Activated CD4-positive, alpha-beta T cell treated with anti-CD3 and anti-CD28 coated beads, Interleukin-2, amount 50 U/mL, for 1 hour (primary cell): ENCODE data around the gene OTX2.

Source experiments
- DNase-seq: peaks from one replicate; pipeline ENCODE4 v3.0.0-alpha.2; 2020

Gene OTX2

DNA sequence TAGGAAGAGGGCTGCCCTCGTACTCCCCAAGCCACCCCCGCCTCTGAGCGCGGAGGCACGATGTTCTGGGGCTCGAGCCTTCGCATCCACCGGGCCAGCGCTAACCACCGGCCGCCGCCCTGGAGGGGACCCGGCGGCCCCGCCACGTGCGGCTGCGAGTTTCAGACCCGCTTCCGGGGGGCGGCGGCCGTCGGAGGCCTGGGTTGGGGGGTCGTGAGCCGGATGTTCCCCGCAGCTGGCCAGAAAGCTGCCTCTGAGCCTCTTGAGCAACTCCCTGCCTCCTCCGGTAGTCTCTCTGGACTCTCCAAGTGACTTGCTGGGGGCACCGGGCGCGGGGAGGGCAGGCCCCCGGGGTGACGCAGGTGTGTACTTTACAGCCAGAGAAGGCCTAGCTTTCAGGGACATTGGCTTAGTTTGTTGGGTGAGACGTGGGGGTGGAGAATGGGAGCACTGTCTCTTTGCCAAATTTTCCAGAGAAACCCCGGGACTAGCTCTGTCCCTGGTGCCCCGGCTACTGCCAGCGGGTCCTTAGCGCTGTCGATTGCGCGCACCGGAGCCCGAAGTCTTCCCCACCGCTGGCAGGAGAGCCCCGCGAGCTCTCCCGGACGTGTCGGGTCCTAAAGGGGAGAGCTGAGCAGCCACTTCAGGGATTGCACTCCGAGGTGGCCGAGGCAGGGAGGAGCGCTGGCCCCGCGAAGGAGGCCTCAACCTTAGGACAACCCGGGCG lies 15.6 kb downstream of the OTX2 start:
- no peak for DNase-seq

DNA sequence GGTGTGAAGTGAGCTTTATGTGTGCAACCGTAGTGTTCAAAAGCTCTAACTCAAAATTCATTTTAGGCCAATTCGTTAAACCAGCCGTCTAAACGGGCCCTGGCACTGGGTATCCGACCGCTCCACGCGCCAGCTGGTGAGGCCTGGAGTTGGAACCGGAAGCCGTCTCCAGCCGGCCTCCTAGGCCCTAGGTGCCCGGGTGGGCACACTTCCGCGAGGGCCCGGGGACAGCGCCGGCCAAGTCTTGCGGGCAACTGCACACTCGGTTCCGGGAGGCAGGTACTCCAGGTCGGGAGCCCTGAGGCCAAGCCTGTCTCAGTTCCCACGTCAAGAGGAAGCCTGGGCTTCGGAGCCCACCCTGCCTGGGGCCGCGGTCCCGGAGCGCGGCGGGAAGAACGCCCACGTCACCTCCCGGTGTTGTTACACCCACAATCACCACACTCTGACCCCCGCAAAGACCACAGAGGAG lies 16.2 kb downstream of the OTX2 start:
- no peak for DNase-seq

DNA sequence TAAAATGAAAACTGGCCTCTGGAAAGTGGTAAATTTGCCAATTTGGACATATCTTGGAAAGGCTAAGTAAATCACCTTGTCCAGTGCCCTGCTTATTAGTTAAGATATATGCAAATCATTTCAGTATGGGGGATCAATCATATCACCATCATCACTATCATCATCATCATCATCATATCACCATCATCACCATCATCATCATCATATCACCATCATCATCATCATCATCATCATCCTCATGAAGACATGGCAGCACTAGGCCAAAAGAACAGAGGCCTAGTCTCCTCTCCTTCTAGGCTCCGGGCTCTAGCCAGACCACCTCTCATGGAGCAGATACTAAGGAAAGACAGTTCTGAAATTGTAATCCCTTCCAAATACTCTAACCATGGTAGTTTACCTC lies 20.3 kb downstream of the OTX2 start:
- DNase-seq: no peak

DNA sequence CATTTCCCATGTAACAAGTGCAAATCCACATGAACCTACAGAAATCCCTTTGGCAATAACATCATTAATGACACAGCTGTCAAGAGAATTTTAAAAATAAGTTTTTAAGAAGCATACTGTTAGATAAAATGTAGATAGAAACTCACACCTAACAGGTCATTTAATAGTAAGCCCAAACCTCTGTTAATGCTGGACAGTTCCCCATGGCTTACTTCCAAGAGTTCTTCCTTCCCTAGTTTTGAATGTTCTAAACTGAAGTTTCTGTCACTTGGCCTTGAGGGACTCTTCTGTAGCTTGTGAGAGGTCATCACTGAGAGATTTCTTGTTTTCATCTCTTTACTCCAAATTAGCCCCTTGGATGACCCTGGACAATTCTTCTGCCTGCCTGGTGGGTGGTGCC lies 22.7 kb downstream of the OTX2 start:
- no peak for DNase-seq

DNA sequence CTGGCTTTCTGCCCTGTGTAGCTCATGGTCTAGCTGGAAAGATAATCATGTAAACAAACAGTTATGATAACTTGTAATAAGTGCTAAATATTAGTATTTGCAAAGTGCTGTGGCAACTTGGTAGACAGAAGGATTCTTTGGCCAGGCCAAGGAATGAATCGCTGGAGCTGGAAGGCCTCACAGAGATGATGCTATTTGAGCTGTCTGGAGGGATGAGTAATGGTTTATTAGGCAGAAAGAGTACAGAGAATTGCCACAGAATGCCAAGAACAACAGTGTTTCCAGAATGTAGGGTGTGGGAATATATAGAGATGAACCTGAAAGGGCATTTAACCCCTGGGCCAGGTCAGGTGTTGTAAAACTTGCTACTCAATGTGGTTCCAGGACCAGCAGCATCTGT lies 27.6 kb downstream of the OTX2 start:
- DNase-seq: no peak

DNA sequence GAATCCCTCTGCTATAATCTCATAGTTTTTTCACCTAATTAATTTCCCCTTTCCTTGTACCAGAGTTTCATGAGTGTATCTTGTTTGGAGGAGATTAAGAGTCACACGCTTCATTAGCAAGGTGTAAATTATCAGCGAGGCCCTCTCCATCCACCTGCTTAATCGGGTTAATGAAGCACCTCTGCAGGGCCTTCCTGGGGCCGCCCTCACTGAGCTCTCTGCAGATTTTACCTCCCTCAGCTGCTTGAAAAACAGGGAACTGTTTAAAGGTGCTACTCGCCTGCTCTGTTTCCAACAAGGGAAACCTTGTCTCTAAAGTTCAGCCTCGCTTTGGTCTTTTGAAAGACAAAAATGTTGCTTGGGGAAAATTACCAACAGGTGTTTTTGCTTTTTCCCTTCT lies 35.8 kb downstream of the OTX2 start:
- DNase-seq: no peak

DNA sequence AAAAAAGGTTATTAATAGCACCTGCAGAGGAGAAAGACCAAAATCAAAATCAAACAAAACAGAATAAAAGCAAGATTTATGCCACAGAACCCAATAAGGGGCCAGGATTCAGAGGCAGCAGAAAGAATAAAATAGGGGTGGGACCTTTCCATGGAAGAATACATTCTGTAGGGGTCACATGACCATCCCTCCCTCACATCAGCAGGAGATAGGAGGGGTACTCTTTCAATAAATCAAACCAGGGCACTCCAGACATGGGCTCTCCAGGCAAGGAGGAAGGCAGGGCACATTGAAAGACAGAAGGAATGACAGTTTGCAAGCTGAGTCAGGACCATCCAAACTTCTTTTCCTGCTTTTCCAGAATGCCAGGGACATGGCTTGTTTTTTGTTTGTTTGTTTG lies 39.8 kb downstream of the OTX2 start:
- DNase-seq: no peak

DNA sequence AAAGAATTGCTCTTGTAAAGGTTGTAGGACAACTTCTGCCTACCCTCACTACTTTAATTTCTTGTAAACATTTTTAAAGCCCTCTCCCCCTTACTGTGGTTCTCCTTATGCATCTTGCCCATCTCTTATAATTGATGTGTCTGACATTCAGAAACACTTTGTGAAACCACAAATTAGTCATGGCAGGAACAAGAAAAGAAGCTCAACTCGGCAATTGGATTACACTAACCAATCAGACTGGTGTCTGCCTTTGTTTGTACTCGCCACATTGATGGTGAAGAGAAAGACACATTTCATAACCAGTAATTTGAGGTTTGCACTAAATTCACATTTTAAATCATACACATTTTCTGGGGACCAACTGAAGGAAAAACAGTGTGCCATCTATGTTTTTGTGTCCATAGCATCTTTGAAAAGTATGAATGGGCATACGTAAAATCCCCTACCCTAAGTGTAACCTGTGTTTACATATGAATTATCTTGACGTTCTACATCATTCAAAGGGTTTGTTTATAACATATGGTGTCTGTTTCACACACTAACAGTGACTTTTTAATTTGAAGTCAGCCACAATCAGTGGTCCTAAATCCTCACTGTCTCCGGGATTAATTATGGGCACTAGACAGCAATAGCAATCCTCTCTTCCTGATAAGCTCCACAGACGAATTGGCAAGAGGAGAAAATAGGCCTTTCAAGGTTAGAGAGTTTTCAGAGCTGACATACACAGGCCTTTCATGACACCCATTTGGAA lies 49.9 kb downstream of the OTX2 start:
- DNase-seq: no peak

DNA sequence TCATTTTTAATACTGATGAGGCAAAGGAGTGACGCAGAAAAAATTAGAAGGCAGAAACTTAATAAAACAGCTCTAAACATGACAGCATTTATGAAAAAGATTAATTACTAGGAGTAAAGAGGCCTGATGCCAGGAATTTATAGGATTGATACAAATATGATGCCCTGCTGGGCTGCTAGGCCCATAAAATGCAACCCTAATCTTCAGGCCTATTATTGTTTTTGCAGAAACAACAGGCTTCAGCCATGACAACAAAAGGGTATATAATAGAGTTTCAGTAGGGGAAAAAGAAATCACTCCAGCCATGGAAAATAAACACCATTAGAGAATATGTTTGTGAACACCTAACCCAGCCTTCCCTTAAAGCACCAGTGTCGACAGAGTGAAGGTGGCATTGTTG lies 50.6 kb downstream of the OTX2 start:
- no peak for DNase-seq

DNA sequence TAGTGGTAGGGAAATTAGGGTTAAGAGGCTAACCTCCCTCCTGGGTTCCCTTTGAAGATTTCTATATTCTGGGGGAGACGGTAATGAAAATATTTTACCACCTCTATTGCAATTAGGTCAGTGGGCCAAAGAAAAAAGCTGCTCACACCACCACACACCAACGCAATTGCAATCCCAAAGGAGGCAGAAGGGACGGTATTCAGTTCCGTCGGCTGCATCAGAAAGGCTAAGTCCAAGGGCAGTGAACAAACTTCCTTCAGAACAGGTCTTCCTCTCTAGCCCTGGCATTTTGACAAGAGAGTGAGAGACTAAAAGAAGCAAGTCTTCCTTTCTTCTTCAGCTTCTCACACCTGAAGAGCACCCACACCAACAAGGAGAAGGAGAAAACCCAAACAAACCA lies 51.2 kb downstream of the OTX2 start:
- DNase-seq: no peak

DNA sequence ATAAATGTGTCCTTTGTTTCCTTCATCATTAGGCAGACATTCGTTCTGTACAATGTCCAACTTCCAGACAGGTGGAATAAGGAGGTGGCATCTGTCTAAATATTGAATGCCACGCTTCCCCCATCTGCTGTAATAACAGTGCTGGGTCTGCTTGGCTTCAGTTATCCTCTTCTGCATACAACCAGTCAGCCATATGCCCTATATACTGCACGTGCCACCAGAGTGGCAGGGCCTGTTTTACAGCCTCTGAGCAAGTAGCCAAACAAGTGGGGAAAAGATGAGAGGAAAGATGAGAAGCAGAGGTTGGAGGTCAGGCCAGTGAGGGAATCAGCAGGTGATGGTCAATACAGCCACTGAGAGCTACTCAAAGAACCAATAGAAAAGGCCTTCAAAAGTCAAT lies 55.4 kb downstream of the OTX2 start:
- no peak for DNase-seq

DNA sequence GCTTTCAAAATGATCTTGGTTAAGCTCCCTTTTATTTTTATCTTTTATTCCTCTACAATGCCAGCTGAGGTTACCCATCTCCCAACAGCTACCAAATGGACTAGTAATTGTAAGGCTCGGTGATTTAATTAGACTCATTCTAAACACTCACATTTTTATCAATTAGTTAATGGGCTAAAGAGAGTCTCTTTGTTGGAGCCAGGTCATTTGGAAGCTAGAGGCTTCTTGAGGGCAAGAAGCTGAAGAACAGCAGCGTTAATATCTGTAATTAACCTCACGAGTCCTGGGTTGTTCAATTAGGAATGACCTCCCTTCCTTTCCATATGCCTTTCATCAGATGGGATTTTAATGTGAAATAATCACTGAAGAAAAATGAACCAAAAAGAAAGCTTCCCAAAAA lies 56.9 kb downstream of the OTX2 start:
- no peak for DNase-seq

DNA sequence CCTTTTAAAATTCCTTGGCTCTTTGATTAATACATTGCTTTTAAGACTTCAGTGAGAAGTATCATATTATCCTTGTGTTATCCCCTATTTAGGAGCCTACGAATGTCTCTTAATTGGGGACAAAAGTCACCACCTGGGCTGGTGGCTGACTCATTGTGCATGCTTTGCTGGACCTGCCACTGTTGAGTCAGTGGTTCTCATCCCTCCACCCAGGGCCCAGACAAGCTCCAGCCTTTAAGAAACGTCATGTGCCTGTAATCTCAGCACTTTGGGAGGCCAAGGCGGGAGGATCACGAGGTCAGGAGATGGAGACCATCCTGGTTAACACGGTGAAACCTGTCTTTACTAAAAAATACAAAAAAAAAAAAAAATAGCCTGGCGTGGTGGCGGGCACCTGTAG lies 57.9 kb downstream of the OTX2 start:
- no peak for DNase-seq

DNA sequence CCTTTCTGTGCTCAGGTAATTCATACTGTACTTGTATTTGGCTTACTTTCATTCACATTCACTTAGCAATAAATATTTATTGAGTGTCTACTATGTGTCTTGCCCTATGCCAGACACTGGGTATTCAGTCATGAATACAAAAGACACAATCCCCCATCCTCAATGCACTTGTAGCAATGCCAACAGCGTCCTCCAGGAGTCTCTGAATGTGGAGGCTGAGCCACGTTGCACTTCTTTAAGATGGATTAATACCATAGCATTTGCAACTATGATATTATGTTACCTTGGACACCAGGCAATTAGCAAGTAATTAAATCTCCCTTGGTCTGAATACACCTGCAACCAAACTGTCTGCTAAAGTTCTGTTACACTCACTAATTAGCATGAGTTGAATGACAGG lies 58.8 kb downstream of the OTX2 start:
- no peak for DNase-seq
